C4-2B (cell line): ENCODE results near the gene GALM.

Experiments
- ZFX ChIP-seq: fragments of 450-650 bp; IDR thresholded peaks from 2 replicates; pipeline ENCODE4 v1.6.1; 2017
- TF ChIP-seq, protein P1 (sequence below): fragments of 450-650 bp; conservative IDR thresholded peaks from 2 replicates; pipeline ENCODE4 v1.5.1; 2017; ENCODE audit warnings: mild to moderate bottlenecking

DNA sequence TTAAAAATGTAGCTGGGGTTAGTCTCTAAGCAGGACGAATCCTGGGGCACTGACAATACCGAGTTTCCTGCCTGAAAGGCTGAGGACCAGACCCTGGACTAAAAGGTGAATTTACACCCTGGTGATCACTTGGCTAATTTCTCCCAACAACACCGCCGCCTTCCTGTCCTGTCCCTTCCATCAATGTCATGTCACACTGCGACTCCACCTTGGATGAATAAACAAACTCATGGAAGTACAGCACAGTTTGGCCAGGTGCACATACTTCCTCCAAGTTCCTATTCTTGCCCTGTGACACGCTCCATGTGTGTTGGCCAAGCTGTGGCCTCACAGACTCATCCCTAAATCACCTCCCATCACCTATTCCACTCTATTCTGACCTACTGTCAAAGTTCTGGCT lies 15.9 kb upstream of the GALM start:
- TF ChIP-seq, protein P1, sequence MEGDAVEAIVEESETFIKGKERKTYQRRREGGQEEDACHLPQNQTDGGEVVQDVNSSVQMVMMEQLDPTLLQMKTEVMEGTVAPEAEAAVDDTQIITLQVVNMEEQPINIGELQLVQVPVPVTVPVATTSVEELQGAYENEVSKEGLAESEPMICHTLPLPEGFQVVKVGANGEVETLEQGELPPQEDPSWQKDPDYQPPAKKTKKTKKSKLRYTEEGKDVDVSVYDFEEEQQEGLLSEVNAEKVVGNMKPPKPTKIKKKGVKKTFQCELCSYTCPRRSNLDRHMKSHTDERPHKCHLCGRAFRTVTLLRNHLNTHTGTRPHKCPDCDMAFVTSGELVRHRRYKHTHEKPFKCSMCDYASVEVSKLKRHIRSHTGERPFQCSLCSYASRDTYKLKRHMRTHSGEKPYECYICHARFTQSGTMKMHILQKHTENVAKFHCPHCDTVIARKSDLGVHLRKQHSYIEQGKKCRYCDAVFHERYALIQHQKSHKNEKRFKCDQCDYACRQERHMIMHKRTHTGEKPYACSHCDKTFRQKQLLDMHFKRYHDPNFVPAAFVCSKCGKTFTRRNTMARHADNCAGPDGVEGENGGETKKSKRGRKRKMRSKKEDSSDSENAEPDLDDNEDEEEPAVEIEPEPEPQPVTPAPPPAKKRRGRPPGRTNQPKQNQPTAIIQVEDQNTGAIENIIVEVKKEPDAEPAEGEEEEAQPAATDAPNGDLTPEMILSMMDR = no peak
- TF ChIP-seq ZFX = no peak
